AG08395 (cell line): ENCODE measurements around the gene HEXIM1.
A peak's percentile ranks its signal among the peaks of the same experiment; 100 is the strongest.

Experiments
- DNase-seq: peaks from one replicate; pipeline ENCODE4 v3.0.0; 2012; ENCODE audit warnings: mixed read lengths, low spot score

The HEXIM1 gene

DNA sequence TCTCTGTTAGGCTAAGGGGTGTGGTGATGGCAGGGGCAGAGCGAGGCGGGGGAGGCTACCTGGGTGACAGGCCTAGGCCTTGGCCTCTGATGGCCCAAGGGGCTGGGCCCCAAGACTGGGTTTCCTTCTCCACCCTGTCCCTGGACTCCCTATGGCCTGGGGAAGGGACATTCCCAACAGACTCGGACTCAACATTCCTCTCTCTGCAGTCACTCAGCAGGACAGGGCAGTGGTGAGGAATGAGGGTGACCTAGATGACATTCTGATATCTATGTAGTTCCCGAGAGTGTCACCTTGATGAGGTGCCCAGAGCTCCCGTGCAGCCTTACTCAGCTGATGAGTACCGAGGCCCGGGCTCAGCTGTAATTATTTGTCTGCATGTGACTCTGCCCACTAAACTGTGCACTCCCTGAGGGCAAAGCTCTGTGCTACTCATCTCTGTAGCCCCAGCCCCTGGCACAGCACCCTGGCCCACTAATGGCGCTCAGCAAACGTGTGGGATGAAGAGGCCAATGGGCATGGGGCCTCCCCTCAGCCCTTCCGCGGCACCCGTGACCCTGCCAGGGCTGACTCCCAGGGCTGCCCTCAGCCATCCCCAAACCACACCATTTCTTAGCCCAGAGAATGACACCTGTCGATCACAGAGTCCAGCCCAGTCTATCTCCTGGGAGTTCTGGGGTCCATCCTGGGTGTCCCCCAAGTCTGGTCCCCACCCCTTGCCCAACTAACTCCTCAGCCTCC, 18.2 kb upstream of the HEXIM1 start:
- no peak for DNase-seq

DNA sequence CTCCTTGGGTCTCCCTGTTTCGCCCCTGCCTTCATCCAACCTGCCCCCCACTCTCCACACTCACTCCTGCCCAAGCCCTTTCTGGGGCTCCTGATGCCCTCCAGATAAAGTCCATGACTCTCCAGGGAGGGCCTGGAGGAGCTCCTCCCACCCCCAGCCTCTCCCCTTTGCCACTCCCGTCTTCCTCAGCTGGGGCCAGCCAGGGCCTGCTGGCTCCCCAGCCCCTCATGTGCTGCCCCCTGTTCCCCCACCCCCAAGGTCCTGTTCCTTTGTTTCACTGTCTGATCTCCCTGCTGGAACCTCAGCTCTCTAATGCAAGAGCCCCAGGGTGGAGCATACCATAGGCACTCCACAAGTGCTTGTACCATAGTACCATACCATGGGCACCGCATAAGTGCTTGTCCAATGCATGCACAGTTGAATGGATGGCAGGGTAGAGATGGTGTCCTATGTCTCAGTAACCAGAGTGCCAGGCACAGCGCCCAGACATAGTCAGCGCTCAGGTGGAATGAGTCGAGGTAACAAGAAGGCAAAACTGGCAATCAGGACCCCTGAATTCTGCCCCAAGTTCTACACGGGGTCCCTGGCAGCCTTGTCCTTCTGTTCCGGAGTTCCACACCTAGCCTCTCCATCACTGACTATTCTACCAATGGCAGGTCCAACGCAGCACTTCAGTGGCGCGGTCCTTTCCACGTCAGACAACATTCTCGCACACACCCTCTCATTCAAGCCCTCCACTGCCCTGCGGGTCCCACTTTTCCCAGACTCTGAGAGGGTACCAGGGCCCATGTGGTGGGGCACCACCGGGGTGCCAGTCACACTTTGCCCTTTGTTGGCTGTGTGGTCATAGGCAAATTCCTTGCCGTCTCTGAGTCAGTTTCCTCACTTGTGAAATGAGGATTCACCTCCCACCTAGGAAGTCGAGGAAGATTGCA, 17.3 kb upstream of the HEXIM1 start:
- DNase-seq = no peak

DNA sequence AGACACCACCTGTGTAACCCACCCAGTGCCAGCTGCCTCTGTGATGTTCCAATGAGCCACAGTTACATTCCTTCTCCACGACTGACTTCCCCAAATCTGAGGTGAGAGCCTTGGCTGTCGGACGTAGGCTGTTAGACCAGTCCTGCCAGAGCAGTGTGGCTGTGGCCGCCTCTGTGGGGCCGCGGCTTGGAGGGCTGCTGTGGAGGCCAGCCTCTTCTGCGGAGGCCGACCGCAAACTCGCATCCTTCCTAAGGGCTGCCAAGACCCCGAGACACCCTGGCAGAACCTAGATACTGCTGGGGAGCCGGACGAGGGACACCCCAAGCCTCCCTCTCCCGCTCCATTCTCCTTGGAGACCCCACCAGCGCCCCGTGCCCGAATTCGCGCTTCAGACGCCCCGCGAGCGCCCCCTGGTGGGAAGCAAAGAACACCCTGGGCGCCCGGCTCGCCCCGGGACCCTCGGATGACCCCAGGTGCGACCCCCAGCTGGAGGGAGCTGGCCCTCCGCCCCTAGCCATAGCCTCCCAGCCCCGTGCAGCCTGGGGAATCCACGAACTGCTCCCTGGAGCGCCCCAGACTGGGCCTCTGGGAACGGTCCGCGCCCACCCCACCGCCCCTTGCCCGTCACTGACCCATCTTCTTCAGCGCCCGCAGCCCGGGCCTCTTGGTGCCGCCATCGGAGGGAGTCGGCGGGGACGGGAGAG, 16.5 kb upstream of the HEXIM1 start:
- no peak for DNase-seq

DNA sequence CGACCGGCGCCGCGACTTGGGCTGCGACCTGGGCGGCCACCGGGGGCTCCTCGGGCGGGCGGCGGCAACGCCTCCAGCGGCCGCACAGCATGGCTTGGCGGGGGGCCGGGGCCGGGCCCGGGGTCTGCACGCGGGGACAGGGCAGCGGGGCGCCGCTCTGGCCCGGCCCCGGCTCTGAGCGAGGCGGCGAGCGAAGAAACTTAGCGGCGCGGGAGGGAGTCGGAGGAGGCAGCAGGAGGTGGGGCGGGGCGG, 16.0 kb upstream of the HEXIM1 start, which contains the start of gene PLCD3:
Gene PLCD3, minus strand, starts transcription at position 196 of the 252 bp plus-strand sequence. Its CDS starts 105 bp downstream, at position 91.
- DNase-seq = no peak

DNA sequence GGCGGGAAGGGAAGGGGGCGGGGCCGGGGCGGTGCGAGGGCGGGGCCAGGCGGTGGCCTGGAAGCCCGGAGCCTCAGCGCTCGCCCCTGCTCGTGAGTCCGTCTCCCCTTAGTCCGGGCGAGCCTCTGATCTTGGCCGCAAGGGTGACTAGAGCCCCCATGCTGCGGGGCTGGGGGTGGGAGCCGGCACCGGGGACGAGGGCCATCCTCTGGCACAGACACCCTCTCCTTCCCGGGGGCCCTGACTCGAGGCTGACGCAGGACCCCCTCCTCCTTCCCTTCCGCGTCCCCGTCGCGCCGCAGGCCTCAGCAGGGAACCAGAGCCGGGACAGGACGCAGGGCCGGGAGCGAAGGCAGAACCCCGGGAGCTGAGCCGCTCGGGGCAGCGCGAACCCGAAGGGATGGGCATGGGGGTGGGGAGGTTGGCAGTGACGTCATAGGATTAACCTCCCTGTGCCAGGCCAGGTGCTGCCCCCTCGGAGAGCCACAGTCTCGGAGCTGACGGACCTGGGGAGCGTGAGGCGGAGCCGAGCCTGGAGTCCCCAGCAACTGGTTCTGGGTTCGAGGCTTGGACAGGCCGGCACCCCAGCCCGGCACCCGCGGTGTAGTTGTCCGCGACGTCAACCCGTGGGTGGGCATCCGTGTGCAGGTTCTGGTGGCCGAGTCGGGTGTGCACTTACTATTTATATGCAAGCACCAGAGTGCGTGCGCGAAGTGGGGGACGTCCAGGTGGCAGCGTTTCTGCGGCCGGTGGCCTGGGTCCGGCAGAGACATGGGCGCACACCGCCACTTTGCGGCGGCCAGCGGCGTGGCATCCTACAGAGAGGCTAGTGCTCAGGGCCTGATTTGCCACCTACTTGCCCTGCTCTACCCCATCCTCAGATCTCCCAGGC, 15.5 kb upstream of the HEXIM1 start:
- DNase-seq = peak; percentile 88

DNA sequence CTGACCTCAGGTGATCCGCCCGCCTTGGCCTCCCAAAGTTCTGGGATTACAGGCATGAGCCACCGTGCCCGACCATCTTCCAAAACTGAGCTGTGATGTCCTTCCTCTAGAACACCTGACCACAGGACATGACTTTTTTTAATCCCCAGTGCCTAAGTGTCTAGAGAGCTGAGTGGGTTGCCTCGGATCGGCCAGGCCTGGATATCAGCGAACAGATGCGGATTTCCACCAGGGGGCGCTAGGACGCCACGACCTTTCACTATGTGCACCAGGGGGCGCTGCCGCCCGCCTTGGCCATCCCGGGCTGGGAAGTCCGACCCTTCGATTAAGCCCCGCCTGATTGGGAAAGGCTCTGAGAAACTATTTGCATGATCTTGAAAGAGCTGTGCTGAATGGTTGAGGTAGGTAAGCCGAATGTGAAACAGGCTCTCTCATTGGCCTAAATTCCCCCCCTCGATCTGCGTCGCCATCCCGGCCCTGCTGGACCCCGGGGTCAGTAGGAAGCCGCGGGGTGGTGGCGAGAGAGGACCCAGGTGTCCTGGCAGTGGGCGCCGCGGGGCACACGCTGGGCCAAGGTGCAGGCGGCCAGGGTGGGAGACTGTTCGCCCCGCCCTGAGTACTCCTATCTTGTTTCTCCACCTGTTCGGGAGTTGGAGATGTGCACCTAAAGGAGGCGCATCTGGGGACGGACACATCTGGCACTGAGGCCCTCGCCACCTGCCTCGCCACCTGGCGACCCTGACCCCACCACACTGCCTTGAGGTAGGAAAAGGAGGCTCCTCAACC, 12.9 kb upstream of the HEXIM1 start, which contains the start of gene ACBD4:
Gene ACBD4, plus strand, starts transcription at position 496 of the 786 bp plus-strand sequence. CDS start 458 bp downstream, outside the sequence.
- DNase-seq = peak; percentile 99

DNA sequence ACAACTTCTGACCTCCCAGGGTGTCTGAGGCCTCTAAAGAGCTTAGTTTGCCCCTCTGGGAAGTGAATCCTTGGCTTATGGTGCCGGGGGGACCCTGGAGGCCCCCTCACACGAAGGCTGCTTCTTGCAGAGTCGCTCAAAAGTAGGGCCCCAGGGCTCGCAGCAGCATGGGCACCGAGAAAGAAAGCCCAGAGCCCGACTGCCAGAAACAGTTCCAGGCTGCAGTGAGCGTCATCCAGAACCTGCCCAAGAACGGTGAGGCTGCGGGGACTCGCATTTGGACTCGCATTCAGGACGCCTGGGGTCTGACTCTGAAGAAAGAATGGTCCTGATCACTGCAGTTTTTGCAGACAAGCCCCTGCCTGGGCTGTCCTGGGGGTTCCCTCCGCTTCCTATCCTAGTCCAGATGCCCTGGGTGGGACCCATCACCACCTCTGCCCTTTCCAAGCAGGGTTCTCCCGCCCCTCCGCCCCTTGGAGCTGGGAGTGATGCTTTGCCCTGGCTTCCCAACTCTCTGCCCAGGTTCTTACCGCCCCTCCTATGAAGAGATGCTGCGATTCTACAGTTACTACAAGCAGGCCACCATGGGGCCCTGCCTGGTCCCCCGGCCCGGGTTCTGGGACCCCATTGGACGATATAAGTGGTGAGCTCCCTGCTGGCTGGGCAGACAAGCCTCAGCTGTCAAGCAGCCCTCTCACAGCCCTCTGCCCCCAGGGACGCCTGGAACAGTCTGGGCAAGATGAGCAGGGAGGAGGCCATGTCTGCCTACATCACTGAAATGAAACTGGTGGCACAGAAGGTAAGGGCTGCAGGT, 12.1 kb upstream of the HEXIM1 start:
- no peak for DNase-seq

DNA sequence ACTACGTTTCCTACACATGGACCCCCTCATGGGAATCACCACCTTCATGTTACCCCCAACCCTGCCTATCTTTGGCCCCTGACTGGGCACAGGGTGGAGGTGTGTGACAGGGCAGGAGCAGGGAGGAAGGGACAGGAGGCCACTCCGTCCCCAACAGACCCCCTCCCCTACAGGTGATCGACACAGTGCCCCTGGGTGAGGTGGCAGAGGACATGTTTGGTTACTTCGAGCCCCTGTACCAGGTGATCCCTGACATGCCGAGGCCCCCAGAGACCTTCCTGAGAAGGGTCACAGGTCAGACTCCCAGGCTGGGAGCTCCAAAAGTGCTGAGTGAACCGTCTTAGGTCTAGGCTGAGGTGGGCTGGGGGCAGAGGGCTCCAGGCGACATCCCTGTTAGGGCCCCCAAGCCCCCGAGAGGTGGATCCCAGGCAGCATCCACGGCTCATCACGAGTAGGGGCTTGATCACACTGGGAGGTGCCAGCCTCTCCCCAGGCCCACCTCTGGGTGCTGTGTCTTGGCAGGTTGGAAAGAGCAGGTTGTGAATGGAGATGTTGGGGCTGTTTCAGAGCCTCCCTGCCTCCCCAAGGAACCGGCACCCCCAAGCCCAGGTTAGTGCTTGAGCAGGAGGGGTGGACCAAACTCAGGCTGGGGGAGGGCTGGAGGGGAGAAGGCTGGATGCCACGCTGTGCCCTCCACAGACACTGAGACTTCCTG, 11.3 kb upstream of the HEXIM1 start:
- no peak for DNase-seq

DNA sequence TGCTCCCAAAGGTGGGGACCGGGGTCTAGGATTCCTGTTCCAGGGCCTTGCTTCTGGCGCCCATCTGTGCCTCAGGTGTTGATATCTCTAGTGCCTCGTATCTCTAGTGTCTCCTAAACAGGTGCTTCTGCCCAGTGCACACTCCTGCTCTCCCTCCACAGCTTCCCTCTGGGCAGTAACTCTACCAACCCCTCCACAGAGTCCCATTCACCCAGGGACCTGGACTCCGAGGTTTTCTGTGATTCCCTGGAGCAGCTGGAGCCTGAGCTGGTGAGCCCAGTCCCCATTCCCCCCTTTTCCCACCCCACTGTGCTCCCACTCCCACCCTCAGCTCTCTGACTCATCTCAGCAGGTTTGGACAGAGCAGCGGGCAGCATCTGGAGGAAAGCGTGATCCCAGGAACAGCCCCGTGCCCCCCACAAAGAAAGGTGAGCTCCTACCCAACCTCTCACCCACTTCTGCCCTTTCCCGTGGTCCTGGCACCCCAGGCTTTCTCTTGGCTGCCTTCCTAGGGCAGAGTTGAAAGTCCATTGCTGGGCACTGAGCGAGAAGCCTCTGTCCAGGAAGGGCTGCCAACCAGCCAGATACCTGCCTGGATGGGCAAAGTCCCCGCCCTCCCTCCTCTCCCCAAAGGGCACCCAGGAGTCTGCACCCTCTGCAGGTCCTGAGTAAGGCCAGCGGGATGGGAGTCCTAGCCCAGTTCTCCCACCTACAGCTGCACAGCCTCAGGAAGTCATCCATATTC, 10.5 kb upstream of the HEXIM1 start:
- no peak for DNase-seq

DNA sequence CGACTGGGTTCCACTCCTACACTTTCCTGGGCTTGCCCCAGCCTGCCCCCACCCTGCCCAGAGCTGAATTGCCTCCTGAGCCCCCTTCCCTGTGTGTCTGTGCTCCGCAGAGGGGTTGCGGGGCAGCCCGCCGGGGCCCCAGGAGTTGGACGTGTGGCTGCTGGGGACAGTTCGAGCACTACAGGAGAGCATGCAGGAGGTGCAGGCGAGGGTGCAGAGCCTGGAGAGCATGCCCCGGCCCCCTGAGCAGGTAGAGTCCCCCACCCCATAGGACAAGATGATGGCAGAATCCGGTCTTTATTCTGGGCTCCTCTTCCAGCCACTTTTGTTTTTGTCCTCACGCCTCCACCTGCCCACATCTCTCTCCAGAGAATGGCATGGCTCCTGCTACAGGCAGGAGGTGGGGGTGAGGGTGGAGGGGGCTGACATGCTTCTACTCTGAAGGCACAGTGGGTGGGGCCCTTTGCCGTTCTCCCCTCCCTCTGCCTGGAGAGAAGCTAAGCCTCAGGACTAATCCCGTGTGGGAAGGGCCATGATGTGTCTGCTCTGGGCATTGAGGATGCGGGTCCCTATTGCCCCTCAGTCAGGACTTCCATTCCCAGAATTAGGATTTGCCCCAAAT, 9.3 kb upstream of the HEXIM1 start:
- DNase-seq = no peak

DNA sequence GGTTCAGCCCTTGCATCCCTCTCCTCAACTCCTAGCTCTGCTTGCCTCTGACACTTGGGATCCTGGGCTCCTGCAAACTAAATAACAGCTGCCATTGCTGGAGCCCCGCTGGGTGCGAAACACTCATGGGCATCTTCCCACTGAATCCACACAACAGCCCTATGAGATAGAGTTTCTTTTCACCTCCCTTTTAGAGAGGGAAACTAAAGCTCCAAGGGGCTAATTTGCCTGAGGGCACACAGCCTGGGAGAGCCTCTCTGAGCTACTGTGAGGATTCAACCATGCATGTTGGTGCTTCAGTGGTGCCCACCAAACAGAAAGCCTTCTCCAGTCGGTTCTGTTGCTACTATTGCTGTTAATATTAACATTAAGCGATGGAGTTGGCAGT, 8.7 kb upstream of the HEXIM1 start:
- no peak for DNase-seq

DNA sequence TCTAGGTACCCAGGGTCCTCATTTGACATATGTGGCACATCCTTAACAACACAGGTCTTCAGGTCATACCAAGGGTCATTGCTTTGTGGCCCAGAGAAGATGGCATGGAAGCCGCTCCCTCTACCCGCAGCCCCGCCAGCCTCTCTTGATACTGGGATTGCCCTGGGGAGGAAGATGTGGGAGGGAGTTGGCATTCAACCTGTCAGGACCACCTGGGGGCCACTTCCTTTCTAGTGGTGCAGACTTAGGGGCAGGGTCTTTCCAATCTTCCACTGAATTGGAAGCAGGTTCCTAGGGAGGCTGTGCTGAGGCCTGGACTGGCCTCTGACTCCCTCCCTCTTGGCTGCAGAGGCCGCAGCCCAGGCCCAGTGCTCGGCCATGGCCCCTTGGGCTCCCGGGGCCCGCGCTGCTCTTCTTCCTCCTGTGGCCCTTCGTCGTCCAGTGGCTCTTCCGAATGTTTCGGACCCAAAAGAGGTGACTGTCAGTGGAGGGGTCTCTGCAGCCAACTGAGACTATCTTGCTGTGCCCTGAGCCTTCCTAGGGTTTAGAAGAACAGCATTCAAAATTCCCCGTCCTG, 5.1 kb upstream of the HEXIM1 start:
- no peak for DNase-seq

DNA sequence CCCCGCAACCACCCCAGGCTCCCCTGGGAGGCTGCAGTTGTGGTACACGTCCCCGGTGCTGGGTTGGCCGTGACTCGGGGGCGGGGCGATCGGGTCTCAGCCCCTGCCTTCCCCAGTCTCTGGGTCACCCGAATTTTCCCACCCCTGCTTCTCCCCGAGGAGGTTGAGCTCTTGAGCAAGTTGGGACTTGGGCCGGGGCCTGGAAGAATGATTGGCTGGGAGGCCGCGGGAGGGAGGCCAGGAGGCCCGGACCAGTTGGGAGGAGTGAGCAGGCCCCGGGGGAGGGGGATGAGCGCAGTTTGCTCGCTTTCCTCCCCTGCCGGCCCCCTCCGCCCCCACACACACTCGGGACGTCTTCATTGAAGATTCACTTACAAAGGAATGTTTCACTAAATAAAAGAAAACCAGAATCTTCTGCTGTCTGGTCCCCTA, 4.5 kb upstream of the HEXIM1 start:
- peak; percentile 76 for DNase-seq

DNA sequence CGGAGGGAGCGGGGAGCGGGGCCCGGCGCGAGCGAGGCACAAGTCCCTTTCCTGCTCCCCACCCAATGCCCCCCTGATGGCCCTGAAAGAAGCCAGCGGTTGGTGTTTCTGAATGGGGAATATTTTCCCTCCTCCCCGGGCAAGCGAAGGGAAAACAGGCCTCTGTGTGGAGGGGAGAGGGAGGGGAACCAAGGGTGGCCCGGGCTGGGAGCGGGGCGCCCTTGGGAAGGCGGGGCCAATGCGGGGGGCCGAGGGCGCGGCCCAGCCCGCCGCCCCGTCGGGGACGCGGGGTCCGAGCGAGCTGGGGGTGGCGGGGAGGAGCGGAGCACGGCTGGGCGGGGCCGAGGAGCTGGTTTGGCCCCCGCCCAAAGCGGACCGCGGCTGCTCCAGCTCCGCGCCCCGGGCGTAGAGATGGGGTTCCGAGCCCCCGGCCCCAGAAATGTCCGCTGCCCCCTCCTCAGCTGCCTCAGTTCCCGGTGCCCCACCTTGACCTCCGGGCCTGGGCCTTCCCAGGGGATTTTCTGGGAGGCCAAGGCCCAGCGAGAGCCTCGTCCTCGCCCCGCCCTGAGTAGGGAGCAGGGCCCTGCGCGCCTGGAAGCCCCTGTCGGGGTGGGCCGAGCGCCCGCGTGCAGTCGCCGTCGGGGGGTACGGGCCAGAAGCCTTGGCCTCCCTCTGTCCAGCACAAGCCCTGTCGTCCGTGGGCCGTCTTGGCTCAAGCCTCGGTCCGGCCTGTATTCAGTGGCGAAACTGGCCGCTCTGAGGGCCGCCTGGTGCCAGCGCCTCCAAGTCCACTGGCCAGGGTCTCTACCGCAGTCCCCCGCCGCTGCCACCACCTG, 3.9 kb upstream of the HEXIM1 start:
- DNase-seq = peak; percentile 44

DNA sequence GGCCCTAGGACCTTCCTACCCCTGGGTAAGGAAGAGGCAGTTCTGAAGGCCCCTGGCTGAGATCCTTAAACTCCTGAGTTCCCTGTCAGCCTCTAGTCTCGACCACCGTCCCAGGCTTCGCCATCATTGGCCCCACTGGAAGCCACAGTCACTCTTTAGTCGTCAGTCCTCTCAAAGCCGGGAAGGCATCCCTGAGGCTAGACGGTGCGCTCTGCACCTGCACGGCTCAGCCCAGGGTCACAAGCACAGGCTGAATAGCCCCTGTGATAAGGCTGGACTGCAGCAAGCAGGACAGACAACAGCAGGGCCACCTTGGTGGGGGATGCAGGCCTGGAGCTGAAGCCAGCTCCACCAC, 3.3 kb upstream of the HEXIM1 start:
- no peak for DNase-seq

DNA sequence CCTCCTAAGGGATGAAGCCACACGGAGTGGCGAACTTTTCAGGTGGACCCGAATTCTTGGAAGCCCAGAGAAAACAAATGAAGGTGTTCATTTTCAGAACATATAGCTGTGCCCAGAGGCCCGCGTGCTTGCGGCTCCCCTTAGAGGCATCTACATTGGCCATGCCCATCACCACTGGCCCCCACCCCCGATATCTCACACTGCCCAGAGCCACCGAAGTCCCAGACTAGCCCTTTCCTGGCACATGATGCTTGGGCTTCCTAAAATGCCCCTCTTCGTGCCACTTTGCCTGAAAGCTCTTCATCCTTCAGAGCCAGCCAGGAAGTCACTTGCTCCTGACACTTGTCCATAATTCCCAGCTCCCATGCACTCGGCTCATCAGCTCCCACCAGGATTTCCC, 2.1 kb upstream of the HEXIM1 start:
- no peak for DNase-seq

DNA sequence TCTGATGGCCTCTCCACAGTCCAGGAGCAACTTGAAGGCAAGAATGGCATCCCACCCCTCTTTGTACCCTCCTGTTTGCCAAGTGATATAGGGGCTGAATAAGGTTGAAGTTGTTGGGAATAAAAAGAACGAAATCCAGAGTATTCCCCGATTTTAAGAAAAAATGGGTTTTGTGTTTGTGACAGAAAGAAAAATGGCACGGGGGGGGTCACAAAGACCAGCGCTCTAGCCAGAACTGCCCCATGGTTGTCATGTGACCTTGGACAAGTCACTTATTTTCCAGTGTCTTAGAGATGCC, 1.7 kb upstream of the HEXIM1 start:
- DNase-seq = no peak
